SH-SY5Y (cell line): ENCODE data around the gene UQCRC2.

Experiments used
- GATA2 ChIP-seq: IDR thresholded peaks from 2 replicates; pipeline ENCODE4 v1.6.1; 2011; ENCODE audit warnings: mild to moderate bottlenecking, low read depth, low read length
- GATA3 ChIP-seq: IDR thresholded peaks from 2 replicates; pipeline ENCODE4 v1.6.1; 2011; ENCODE audit warnings: low read depth, mild to moderate bottlenecking, low read length, moderate library complexity

DNA sequence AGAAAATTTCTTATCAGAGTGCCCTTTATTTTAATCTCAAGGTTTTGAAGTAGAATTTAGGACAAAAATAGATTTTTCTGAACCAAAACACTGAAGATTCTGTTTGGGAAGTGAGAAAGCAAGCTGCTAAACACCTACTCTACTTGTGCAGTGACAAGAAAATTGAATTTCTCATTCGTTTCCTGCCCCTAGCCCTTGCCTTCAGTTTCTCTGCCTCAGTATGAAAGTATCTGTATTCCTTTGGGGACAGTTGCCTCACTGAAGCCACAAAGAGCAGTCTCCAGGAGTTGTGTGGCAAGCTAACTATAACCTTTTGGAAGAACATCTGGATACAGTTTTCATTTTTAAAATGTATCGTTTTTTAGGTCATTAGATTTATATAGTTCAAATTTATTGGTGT, 74.5 kb downstream of the UQCRC2 start:
- TF ChIP-seq GATA2: no peak
- no peak for TF ChIP-seq GATA3
